ENCODE results near the gene ADAMTSL3.
A peak's percentile ranks its signal among the peaks of the same experiment; 100 is the strongest.

The ADAMTSL3 gene

GRCh38 chr15:83653639-83654378 is at the start of gene ADAMTSL3:
TSS of gene ADAMTSL3 (plus strand) at chr15:83654123. CDS start at chr15:83655762, 1,639 bp downstream.
- DNase-seq (ENCODE audit: low spot score) = peak; percentile 46

GRCh38 chr15:83604549-83604948 is 49.4 kb upstream of the ADAMTSL3 start:
- DNase-seq (ENCODE audit: low spot score) = no peak

- DNase-seq (ENCODE audit: low spot score) = no peak
These were observed 48.6 kb upstream of the ADAMTSL3 start for GRCh38 chr15:83605111-83605945.

- no peak for DNase-seq (ENCODE audit: low spot score)
These were observed 43.8 kb upstream of the ADAMTSL3 start for GRCh38 chr15:83610132-83610531.

- DNase-seq (ENCODE audit: low spot score) = no peak
These were observed 42.8 kb upstream of the ADAMTSL3 start for GRCh38 chr15:83610901-83611685.

GRCh38 chr15:83612226-83612625 is 41.7 kb upstream of the ADAMTSL3 start:
- DNase-seq (ENCODE audit: low spot score) = no peak

- peak; percentile 18 for DNase-seq (ENCODE audit: low spot score)
These were observed 40.9 kb upstream of the ADAMTSL3 start for GRCh38 chr15:83612898-83613635.

GRCh38 chr15:83613714-83614113 is 40.2 kb upstream of the ADAMTSL3 start:
- peak; percentile 15 for DNase-seq (ENCODE audit: low spot score)

- no peak for DNase-seq (ENCODE audit: low spot score)
These were observed 37.1 kb upstream of the ADAMTSL3 start for GRCh38 chr15:83616840-83617239.

GRCh38 chr15:83626171-83626802 is 27.6 kb upstream of the ADAMTSL3 start:
- DNase-seq (ENCODE audit: low spot score) = no peak

GRCh38 chr15:83631534-83631933 is 22.4 kb upstream of the ADAMTSL3 start:
- no peak for DNase-seq (ENCODE audit: low spot score)

- DNase-seq (ENCODE audit: low spot score) = no peak
These were observed 10.7 kb upstream of the ADAMTSL3 start for GRCh38 chr15:83643201-83643600.

GRCh38 chr15:83644439-83644838 is 9.5 kb upstream of the ADAMTSL3 start:
- DNase-seq (ENCODE audit: low spot score) = no peak

GRCh38 chr15:83650831-83651230 is 3.1 kb upstream of the ADAMTSL3 start:
- no peak for DNase-seq (ENCODE audit: low spot score)

- DNase-seq (ENCODE audit: low spot score) = no peak
These were observed 2.4 kb upstream of the ADAMTSL3 start for GRCh38 chr15:83651541-83651940.

- DNase-seq (ENCODE audit: low spot score) = no peak
These were observed 1.2 kb upstream of the ADAMTSL3 start for GRCh38 chr15:83652626-83653204.

- DNase-seq (ENCODE audit: low spot score) = no peak
These were observed 660 bp upstream of the ADAMTSL3 start for GRCh38 chr15:83653288-83653638.

- DNase-seq (ENCODE audit: low spot score) = no peak
These were observed 685 bp downstream of the ADAMTSL3 start for GRCh38 chr15:83654379-83655236.

GRCh38 chr15:83655237-83655616 is 1.3 kb downstream of the ADAMTSL3 start:
- no peak for DNase-seq (ENCODE audit: low spot score)

GRCh38 chr15:83656192-83656591 is 2.3 kb downstream of the ADAMTSL3 start:
- no peak for DNase-seq (ENCODE audit: low spot score)

Data from putamen (tissue), 1 donor.